IMR-90 (cell line): ENCODE measurements around the gene TXNDC12. TPM values are rescaled to one million over a fixed set of nuclear protein-coding genes. Genes with fewer than 3 reads are reported as not detected.

Experiments used
- ATAC-seq: fragments of 200-7000 bp; cut with Tn5 transposase; 2 replicates; pipeline ENCODE4 v1.9.1; 2020; ENCODE audit warnings: low read depth, mild to moderate bottlenecking, moderate library complexity
- BruUV-seq: library from RNA; stranded (reverse); fragments of 400-500 nt; replicated peaks from 2 replicates; lab custom pipeline; 2021; lab: Mats Ljungman, UMichigan
- CTCF ChIA-PET: fragments of 300-600 bp; formaldehyde crosslinking; extraction: SDS; loops from one replicate; lab custom pipeline; 2021; ENCODE audit warnings: antibody characterized with exemption; lab: Yijun Ruan, JAX
- POLR2A ChIA-PET: fragments of 300-600 bp; sonication (Branson Sonifier 250); formaldehyde crosslinking; loops from one replicate; lab custom pipeline; 2022; ENCODE audit warnings: antibody characterized with exemption; ENCODE audit not compliant: unreplicated experiment; lab: Charles Lee
- DNase-seq: peaks from one replicate; pipeline ENCODE4 v3.0.0; 2013
- H2AFZ ChIP-seq: replicated peaks from 2 replicates; pipeline ENCODE3; 2013; ENCODE audit warnings: low read length, mild to moderate bottlenecking; ENCODE audit not compliant: poor library complexity
- H2AK5ac ChIP-seq: 2 replicates; pipeline ENCODE4 v1.6.1; 2013; ENCODE audit warnings: low read depth, low read length, inconsistent platforms
- H2AK9ac ChIP-seq: replicated peaks from 2 replicates; pipeline ENCODE3; 2013; ENCODE audit warnings: mild to moderate bottlenecking, low read depth, low read length, moderate library complexity; ENCODE audit not compliant: poor library complexity
- H2BK120ac ChIP-seq: 2 replicates; pipeline ENCODE4 v1.6.1; 2013; ENCODE audit warnings: low read depth, low read length, inconsistent platforms
- H2BK15ac ChIP-seq: 3 replicates; pipeline ENCODE4 v1.6.1; 2013; ENCODE audit warnings: low read depth, low read length, inconsistent platforms
- H2BK20ac ChIP-seq: 2 replicates; pipeline ENCODE4 v1.6.1; 2013; ENCODE audit warnings: low read depth, mild to moderate bottlenecking, inconsistent platforms, low read length, moderate library complexity
- H2BK5ac ChIP-seq: 2 replicates; pipeline ENCODE4 v1.6.1; 2013; ENCODE audit warnings: mild to moderate bottlenecking, low read depth, low read length, inconsistent platforms; ENCODE audit not compliant: poor library complexity, severe bottlenecking
- H3K14ac ChIP-seq: replicated peaks from 2 replicates; pipeline ENCODE4 v1.6.1; 2013; ENCODE audit warnings: low read depth, low read length, inconsistent platforms
- H3K18ac ChIP-seq: 2 replicates; pipeline ENCODE4 v1.6.1; 2013; ENCODE audit warnings: low read depth, low read length, control low read depth
- H3K23ac ChIP-seq: 2 replicates; pipeline ENCODE4 v1.6.1; 2013; ENCODE audit warnings: low read depth, low read length, inconsistent platforms
- H3K27ac ChIP-seq: 2 replicates; pipeline ENCODE4 v1.5.1; 2013; ENCODE audit warnings: mild to moderate bottlenecking, control low read depth, low read length; ENCODE audit not compliant: insufficient read depth
- H3K27me3 ChIP-seq: 2 replicates; pipeline ENCODE4 v1.6.1; 2013; ENCODE audit warnings: low read length; ENCODE audit not compliant: control insufficient read depth, insufficient read depth
- H3K36me3 ChIP-seq: 2 replicates; pipeline ENCODE4 v1.6.1; 2013; ENCODE audit warnings: low read length, mixed read lengths; ENCODE audit not compliant: control insufficient read depth, insufficient read depth
- H3K4ac ChIP-seq: 2 replicates; pipeline ENCODE4 v1.6.1; 2013; ENCODE audit warnings: low read depth, low read length, inconsistent platforms
- H3K4me1 ChIP-seq: 2 replicates; pipeline ENCODE4 v1.6.1; 2013; ENCODE audit warnings: low read length, mixed read lengths; ENCODE audit not compliant: control insufficient read depth, insufficient read depth
- H3K4me2 ChIP-seq: 2 replicates; pipeline ENCODE4 v1.6.1; 2013; ENCODE audit warnings: low read depth, mild to moderate bottlenecking, control low read depth, low read length, moderate library complexity
- H3K4me3 ChIP-seq: 2 replicates; pipeline ENCODE4 v1.5.1; 2013; ENCODE audit warnings: low read depth, mild to moderate bottlenecking, control low read depth, low read length, moderate library complexity; ENCODE audit not compliant: insufficient read depth
- H3K56ac ChIP-seq: 2 replicates; pipeline ENCODE4 v1.6.1; 2013; ENCODE audit warnings: low read length, inconsistent platforms; ENCODE audit not compliant: insufficient read depth; ENCODE audit errors: extremely low read depth
- H3K79me1 ChIP-seq, 2 experiments: 2 replicates each; pipeline ENCODE4 v1.6.1; 2013; ENCODE audit warnings: low read length in 2 of 2, inconsistent platforms in 1 of 2, low read depth in 1 of 2
- H3K9ac ChIP-seq: 2 replicates; pipeline ENCODE4 v1.6.1; 2013; ENCODE audit warnings: low read depth, low read length, control low read depth
- H3K9me1 ChIP-seq: 2 replicates; pipeline ENCODE4 v1.6.1; 2013; ENCODE audit warnings: low read length, inconsistent platforms; ENCODE audit not compliant: insufficient read depth
- H3K9me3 ChIP-seq: 2 replicates; pipeline ENCODE4 v1.6.1; 2013; ENCODE audit warnings: low read length; ENCODE audit not compliant: control insufficient read depth, insufficient read depth
- H4K20me1 ChIP-seq: 2 replicates; pipeline ENCODE4 v1.6.1; 2013; ENCODE audit warnings: low read length, inconsistent platforms; ENCODE audit not compliant: insufficient read depth
- H4K5ac ChIP-seq: 2 replicates; pipeline ENCODE4 v1.6.1; 2013; ENCODE audit warnings: mild to moderate bottlenecking, low read depth, low read length, control low read depth
- H4K8ac ChIP-seq, 2 experiments: 2 replicates each; pipeline ENCODE4 v1.6.1; 2013; ENCODE audit warnings: low read depth in 2 of 2, low read length in 2 of 2, control low read depth in 1 of 2, inconsistent platforms in 1 of 2
- H4K91ac ChIP-seq: 2 replicates; pipeline ENCODE4 v1.6.1; 2013; ENCODE audit warnings: low read depth, low read length, inconsistent platforms; ENCODE audit not compliant: insufficient read depth
- CEBPB ChIP-seq: IDR thresholded peaks from 2 replicates; pipeline ENCODE4 v1.6.1; 2012; ENCODE audit warnings: low read depth, low read length, improper control_type of control experiment
- RCOR1 ChIP-seq: IDR thresholded peaks from 2 replicates; pipeline ENCODE4 v1.6.1; 2012; ENCODE audit warnings: mild to moderate bottlenecking, low read length, improper control_type of control experiment; ENCODE audit not compliant: insufficient replicate concordance
- dilution Hi-C: fragments of 300-500 bp; cut with HindIII; formaldehyde crosslinking; loops from one replicate; pipeline ENCODE4 v1.14.3; 2018; ENCODE audit warnings: low sequenced_read_pairs; ENCODE audit not compliant: unreplicated experiment
- in situ Hi-C: fragments of 300-500 bp; cut with MboI; formaldehyde crosslinking; loops from 3 replicates; pipeline ENCODE4 v1.14.3; 2019; ENCODE audit warnings: low sequenced_read_pairs, inconsistent platforms, mixed read lengths
- intact Hi-C: fragments of 100-400 bp; cut with micrococcal nuclease; formaldehyde crosslinking; loops from 2 replicates; pipeline ENCODE4 v1.10.0; 2022
- polyA plus RNA-seq, 3 experiments: library from polyadenylated mRNA; depleted of rRNA; stranded (reverse); fragments of >200 nt; gene quantifications; 2 replicates each; pipeline ENCODE4 v1.2.3, GENCODE V29; 2012; ENCODE audit warnings: low replicate concordance in 1 of 3
- total RNA-seq: library from RNA; depleted of rRNA; stranded (reverse); fragments of >200 nt; gene quantifications from 2 replicates; pipeline ENCODE4 v1.2.3, GENCODE V29; 2012

Gene TXNDC12
- total and polyA plus RNA-seq, 2 of the 4 experiments (the other 2 are of a cell fraction), result 24.4 to 29.9 TPM

- intact Hi-C loops, result no loop called here
- POLR2A ChIA-PET, result interaction anchor here (0.6 kb wide), 1 partner anchor 11 kb away, joined by 3 read pairs; no protein-coding TSS in a partner anchor
- peaks cover 26% of the 10 kb centered on the region for H3K36me3 ChIP-seq
- dilution Hi-C loops, result no loop called here
- in situ Hi-C loops, result no loop called here
- no peak overlapping the region for H2AK5ac ChIP-seq
- H2BK15ac ChIP-seq, result no peak overlapping the region
- no peak overlapping the region for H3K56ac ChIP-seq
- H2AK9ac ChIP-seq, result no peak overlapping the region
- H3K23ac ChIP-seq, result no peak overlapping the region
- no peak overlapping the region for H3K9ac ChIP-seq
- CTCF ChIA-PET, result interaction anchor here (0.6 kb wide), 1 partner anchor 22 kb away, joined by 3 read pairs; no protein-coding TSS in a partner anchor
- H3K18ac ChIP-seq, result 0 out of 2 replicates have a peak overlapping the region, but pooled peaks have one; percentile 27
- H4K20me1 ChIP-seq, result peaks cover 27% of the 10 kb centered on the region; the same call in 1 of the 2 replicates
- H3K9me1 ChIP-seq, result no peaks in the 10 kb centered on the region
- H2BK20ac ChIP-seq, result no peak overlapping the region
- H3K79me1 ChIP-seq, result peaks cover 41 to 61% of the 10 kb centered on the region in 2 experiments
- H4K91ac ChIP-seq, result no peak overlapping the region
- H3K14ac ChIP-seq, result no peak overlapping the region
- peak overlapping the region; percentile 54; the same call in 1 of the 2 replicates for H3K4me2 ChIP-seq
- H3K27ac ChIP-seq, result peak overlapping the region; percentile 49; the same call in 1 of the 2 replicates
- H3K27me3 ChIP-seq, result no peaks in the 10 kb centered on the region
- H2BK120ac ChIP-seq, result no peak overlapping the region
- TF ChIP-seq RCOR1 (no peak), CEBPB (peak; percentile 36; the same call in 1 of the 2 replicates)
- peak overlapping the region; percentile 39 for H2BK5ac ChIP-seq
- no peak overlapping the region for H4K8ac ChIP-seq
- DNase-seq (peak; percentile 63), ATAC-seq (no peak)
- no TSS peak for BruUV-seq
- H4K5ac ChIP-seq, result no peak overlapping the region
- H3K4me3 ChIP-seq, result no peak overlapping the region
- no peaks in the 10 kb centered on the region for H3K9me3 ChIP-seq
- H3K4ac ChIP-seq, result no peak overlapping the region
- peaks cover 5% of the 10 kb centered on the region; the same call in 1 of the 2 replicates for H3K4me1 ChIP-seq
- no peak overlapping the region for H2AFZ ChIP-seq
Observed at GRCh38 chr1:52059321-52059720, 4.3 kb upstream of the TXNDC12 start.
